GM06990 (cell line): ENCODE data around the gene ZNF12.

ENCODE experiments used
- DNase-seq: peaks from one replicate; pipeline ENCODE4 v3.0.0-alpha.2; 2011; ENCODE audit not compliant: insufficient read length; ENCODE audit errors: extremely low read depth
- H3K27me3 ChIP-seq: replicated peaks from 2 replicates; pipeline ENCODE4 v1.6.0; 2011; ENCODE audit warnings: low read length; ENCODE audit not compliant: control insufficient read depth, insufficient read depth
- H3K36me3 ChIP-seq: 2 replicates; pipeline ENCODE4 v1.5.1; 2011; ENCODE audit warnings: low read length; ENCODE audit not compliant: control insufficient read depth, insufficient read depth
- H3K4me3 ChIP-seq: replicated peaks from 2 replicates; pipeline ENCODE4 v1.5.1; 2011; ENCODE audit warnings: low read depth, mild to moderate bottlenecking, control low read depth, low read length
- TF ChIP-seq, protein P1 (sequence below): IDR thresholded peaks from 2 replicates; pipeline ENCODE4 v1.5.1; 2011; ENCODE audit warnings: low read length, control low read depth, mild to moderate bottlenecking, inconsistent platforms; ENCODE audit not compliant: insufficient read depth, poor library complexity, severe bottlenecking

ZNF12 gene

GRCh38 chr7:6709808-6710207 lies 3.1 kb upstream of the ZNF12 start:
- no peak for DNase-seq

GRCh38 chr7:6708304-6708703 lies 1.6 kb upstream of the ZNF12 start:
- TF ChIP-seq, protein P1, sequence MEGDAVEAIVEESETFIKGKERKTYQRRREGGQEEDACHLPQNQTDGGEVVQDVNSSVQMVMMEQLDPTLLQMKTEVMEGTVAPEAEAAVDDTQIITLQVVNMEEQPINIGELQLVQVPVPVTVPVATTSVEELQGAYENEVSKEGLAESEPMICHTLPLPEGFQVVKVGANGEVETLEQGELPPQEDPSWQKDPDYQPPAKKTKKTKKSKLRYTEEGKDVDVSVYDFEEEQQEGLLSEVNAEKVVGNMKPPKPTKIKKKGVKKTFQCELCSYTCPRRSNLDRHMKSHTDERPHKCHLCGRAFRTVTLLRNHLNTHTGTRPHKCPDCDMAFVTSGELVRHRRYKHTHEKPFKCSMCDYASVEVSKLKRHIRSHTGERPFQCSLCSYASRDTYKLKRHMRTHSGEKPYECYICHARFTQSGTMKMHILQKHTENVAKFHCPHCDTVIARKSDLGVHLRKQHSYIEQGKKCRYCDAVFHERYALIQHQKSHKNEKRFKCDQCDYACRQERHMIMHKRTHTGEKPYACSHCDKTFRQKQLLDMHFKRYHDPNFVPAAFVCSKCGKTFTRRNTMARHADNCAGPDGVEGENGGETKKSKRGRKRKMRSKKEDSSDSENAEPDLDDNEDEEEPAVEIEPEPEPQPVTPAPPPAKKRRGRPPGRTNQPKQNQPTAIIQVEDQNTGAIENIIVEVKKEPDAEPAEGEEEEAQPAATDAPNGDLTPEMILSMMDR = no peak
- no peak for DNase-seq
- no peak overlapping the region for H3K4me3 ChIP-seq
- peaks cover 6% of the 10 kb centered on the region for H3K36me3 ChIP-seq
- no peaks in the 10 kb centered on the region for H3K27me3 ChIP-seq

More at GRCh38 chr7:6709808-6710207, 3.1 kb upstream of the ZNF12 start:
- Histone ChIP-seq H3K27me3 (no peaks in the 10 kb centered on the region), H3K36me3 (peaks cover under 1% of the 10 kb centered on the region; the same call in 1 of the 2 replicates), H3K4me3 (no peak overlapping the region)
- TF ChIP-seq, protein P1 = no peak

- peak; percentile 63 for DNase-seq
- peak overlapping the region; percentile 94 for H3K4me3 ChIP-seq
Measured at GRCh38 chr7:6705959-6706665, 635 bp downstream of the ZNF12 start.

GRCh38 chr7:6701860-6702259 lies 4.9 kb downstream of the ZNF12 start:
- no peak for DNase-seq
- Histone ChIP-seq H3K27me3 (no peaks in the 10 kb centered on the region), H3K4me3 (no peak overlapping the region), H3K36me3 (peaks cover 35% of the 10 kb centered on the region)
- TF ChIP-seq, protein P1 = no peak

More at GRCh38 chr7:6705959-6706665, 635 bp downstream of the ZNF12 start:
- H3K27me3 ChIP-seq = no peaks in the 10 kb centered on the region
- H3K36me3 ChIP-seq = peaks cover 16% of the 10 kb centered on the region
- TF ChIP-seq, protein P1 = no peak

- TF ChIP-seq, protein P1 = no peak
- Histone ChIP-seq H3K4me3 (no peak overlapping the region), H3K27me3 (no peaks in the 10 kb centered on the region), H3K36me3 (peaks cover 39% of the 10 kb centered on the region)
- DNase-seq = no peak
Measured at GRCh38 chr7:6700793-6701192, 6.0 kb downstream of the ZNF12 start.
